ENCODE data around the gene BRF1.
"Not testable (repeated sequence)": the region's sequence is repeated elsewhere in the genome, so short reads cannot be mapped to it uniquely, and the experiment has no call there.

BRF1 gene

DNA sequence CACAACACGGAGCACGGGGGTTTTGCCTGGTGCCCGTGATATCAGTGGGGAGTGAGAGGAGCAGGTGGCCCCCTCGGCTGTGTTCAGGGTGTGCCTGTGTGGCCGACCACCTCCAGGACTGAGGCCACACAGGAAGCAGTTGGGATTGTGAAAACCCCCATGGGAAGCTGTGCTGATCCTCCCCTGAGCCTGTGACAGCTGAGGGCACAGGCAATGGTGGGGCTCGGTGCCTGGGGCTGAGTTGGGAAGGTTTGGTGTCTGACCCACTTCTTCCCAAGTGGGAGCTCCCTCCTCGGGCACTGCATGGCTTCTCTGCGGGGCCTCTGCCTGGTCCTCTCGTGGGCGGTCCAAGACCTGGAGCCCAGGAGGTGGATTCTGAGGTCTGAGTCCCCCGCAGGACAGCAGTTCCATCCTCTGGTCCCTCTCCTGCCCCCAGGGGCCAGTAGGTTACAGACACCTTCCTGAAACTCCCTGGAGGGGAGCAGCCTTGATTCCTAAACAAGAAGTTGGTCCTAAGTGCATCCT, 31.6 kb upstream of the BRF1 start:
- no peak for DNase-seq

GRCh38 chr14:105331575-105332349, 31.0 kb upstream of the BRF1 start:
- DNase-seq: no peak

GRCh38 chr14:105330491-105330895, 29.7 kb upstream of the BRF1 start:
- DNase-seq: no peak

DNA sequence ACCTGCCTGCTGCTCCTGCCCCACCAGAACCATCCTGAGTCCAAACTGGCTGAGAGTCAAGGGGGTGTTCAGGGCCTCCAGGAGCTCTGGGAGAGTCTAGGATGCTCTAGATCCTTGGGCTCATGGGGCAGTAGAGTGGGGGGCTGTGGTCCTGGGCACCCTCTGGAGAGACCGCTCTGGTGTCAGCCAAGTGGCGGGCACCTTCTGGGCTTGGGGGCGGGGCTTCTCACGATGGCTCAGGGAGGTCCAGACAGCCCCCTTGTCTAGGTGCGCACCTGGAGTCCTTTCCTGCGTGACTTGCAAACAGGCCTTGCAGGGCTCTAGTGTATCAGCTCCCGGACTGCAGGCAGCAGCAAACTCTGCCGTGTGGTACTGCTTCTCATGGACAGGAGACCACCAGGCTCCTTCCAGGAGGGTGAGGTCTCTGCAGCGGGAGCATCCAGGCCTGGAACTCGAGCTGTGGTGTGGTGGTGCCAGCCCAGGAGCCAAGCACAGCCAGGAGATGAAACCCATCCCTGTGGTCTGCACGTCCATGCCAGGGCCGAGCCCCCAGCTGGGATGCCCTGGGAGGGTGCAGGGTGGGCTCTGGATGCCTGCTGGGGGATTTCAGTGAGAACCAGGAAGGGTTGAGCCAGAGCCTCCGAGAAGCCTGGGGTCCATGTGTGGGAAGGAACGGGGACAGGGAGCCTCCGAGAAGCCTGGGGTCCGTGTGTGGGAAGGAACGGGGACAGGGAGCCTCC, 28.8 kb upstream of the BRF1 start:
- no peak for DNase-seq

DNA sequence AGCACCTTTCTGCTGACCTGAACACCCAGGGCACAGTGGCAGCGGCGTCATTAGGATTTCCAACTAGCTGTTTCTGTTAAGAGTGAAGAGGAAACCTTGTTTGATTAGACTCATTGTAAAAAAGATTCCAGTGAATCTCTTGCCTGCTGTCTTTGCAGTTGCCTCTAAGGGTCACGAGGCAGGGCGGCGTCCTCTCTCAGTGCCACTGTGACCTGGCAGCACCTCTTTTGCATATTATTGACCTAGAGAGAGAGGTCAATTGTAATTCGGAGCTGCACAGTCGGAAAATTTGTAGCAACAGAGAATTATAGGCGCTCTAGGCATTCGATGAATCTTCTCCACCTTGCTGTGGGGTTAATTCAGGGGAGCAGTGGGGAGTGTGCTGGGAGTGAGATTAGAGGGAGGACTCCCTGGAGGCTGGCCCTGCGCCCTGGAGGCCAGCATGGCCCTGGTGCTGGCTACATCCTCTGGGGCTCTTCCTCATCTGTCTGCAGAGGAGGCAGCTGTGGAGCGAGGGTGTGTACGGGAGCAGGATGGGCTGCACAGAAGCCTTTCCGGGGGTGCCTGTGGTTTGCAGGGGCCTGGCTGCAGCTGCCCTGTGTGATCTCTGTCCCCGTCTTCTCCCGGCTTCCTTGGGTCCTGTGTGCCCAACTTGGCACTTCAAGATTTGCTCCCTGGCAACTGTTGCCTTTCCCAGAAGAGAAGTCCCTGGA, 28.0 kb upstream of the BRF1 start:
- no peak for DNase-seq

DNA sequence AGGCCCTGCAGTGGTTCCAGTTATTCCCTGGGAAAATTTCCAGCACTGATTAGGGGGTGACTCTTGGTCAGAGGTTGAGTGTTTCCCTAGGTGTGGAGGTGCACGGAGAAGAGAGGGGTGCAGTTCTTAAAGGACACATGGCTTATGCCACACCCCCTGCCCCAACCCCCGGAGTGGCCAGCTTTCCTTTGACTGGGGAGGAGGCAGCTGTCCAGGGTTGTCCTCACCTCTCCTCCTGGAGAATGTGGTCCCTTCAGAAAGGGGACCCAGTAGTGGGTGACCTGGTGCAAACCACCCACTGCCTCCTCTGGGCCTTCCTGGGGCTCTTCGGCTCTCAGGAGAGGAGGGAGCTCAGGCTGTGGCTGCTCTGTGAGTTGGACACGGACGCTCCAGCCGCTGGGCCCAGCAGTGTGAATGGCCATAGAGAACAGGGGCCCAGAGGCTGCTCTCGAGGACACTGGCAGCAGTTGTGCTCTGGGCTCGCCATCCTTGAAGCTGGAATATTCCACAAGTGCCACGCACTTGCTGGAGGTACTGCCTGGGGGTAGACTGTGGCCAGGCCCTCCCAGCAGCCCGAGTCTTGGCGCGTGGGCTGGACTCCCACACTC, 27.4 kb upstream of the BRF1 start:
- no peak for DNase-seq

DNA sequence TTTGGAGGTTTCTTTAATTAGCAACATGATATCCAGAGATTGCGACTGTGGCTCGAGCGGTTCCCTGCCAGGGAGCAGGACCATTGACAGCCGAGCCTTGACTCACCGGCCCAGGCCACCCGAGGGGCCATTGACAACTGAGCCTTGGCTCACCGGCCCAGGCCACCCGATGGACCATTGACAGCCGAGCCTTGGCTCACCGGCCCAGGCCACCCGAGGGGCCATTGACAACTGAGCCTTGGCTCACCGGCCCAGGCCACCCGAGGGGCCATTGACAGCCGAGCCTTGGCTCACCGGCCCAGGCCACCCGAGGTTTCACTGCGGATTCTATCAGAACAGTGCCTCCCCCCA, 26.9 kb upstream of the BRF1 start:
- DNase-seq: not testable (repeated sequence)

DNA sequence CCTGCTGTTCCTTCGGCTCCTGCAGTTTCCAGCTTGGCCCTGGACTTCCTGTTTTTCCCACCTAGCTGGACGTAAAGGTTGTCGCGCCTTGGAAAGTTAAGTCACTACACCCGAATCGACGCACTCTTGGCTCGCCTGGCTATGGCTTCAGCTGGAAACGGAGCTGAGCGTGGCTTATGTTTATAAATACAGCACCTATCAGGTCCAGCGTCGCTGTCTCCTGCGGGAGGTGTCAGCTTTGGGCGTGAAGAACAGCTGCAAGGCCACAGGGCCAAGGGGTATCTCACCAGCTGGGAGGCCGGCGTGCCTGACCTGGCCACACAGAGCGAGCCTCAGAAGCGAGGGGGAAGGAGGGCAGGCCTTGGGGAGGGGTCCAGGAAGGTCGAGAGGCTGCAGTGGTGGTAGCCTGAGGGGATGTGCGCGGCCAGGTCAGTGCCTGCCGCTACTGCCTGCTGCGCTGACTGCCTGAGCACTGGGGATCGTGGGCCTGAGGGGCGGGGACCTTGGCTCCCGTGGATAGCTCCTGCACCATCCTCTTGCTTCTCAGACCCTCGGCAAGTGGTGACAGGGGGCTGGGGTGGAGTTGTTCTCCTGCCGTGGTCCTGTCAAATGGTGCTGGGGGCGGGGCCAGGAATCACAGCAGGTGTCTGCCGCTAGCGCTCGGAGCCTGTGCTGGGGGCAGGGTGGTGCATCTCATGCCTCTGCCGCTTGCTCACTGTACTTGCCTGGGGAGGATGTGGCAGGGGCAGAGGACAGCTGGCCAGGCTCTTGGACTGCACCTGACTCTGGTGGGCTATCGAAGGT, 26.3 kb upstream of the BRF1 start:
- no peak for DNase-seq

GRCh38 chr14:105326568-105326867, 25.7 kb upstream of the BRF1 start:
- no peak for DNase-seq

DNA sequence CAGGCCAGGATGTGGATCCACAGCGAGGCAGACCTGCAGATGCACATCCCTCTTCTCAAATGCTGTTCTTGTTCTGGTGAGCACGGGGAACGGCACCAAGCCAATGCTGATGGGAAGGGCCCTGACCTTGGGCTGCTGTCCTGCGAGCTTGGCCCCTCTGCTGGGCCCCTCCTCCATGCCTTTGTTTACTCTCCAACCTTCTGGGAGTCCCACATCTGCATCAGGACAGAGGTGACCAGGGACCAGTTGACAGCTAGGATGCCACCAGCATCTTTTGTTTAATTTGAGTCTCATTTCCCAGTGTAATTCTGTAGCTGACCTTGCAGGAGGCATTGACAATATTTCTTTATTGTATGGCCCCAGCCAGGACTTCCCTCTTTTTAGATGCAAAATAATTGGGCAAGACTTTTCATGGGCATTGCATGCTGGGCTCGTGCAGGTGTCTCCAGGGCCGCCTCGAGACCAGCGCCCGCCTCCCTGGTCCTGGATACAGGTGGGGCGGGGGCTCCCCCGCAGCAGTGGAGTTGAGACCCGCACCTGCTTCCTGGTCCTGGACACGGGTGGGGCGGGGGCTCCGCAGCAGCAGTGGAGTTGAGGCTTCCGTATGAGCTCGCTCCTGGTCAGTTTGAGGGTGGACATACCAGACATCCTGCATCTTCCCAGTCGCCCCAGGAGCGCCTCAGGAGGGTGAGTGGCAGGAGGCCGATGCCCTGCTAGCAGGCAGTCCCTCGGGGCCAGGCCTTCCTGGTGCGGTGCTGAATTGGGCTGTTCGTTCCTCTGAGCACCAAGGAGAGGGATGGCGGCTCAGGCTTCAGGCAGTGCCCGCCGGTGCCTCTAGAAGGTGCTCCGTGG, 25.1 kb upstream of the BRF1 start:
- no peak for DNase-seq

- peak; percentile 24 for DNase-seq
These were observed 24.5 kb upstream of the BRF1 start for GRCh38 chr14:105325303-105325702.

GRCh38 chr14:105324871-105325270, 24.1 kb upstream of the BRF1 start:
- DNase-seq: no peak

GRCh38 chr14:105324080-105324778, 23.4 kb upstream of the BRF1 start:
- DNase-seq: peak; percentile 30

DNA sequence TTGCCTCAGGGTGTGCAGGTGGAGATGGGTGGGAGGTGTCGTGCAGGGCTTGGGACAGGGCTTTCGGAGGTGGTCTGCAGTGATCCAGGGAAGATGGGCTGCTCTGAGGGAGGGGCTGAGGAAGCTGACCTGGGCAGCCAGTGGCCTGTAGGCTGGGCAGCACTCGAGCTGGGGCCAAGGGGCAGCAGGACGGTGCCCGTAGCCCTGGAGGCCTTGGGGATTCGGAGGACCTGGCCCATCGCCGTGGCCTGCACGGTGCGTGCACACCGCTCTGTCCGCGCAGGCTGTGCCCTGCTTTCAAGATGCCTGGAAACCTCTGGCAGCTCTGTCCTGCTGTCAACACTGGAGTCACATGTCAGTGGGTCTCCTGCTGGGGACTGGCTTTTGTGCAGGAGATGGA, 22.9 kb upstream of the BRF1 start:
- no peak for DNase-seq

GRCh38 chr14:105322791-105323556, 22.2 kb upstream of the BRF1 start:
- no peak for DNase-seq

DNA sequence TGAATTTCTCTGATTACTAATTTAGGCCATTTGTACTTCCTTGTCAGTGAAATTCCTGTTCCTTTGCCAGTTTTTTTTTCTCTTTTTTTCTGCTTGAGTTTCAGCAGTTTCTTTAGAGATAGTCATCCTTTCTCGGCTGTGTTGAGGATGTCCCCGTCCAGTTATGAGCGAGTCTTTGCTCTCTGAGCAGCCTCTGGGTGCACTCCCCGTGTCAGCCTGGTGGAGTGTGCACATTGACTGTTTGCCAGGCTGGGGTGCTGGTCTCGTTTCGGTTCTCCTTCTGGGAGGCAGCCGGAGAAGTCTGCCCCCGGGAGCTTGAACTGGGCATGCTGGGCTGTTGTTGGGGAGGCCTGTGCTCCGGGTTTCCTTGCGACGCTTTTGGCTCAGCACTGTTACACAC, 16.7 kb upstream of the BRF1 start:
- no peak for DNase-seq

DNA sequence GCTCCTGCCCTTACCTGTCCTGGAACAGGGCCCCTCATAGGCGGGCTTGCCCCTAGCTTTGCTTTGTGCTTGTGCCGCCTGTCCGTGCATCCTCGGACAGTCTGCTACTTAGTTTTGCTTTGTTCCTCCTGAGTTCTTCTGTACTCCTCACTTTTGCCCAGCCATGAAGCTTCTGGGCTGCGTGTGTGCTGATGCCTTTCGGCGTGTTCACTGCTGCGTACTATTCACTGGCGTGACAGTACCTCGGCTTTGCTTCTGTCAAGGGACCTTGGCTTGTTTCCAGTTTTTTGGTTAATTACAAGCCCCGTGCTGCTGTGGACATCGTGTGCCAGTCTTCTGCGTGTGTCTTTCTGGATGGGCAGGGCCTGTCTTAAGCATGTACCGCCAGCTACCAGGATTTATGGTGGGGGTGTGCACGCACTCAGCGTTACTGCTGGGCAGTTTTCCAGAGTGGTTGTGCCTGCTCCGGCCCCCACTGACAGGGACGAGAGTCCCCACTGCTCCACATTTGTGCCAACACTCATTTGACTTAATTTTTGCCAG, 16.2 kb upstream of the BRF1 start:
- DNase-seq: no peak

DNA sequence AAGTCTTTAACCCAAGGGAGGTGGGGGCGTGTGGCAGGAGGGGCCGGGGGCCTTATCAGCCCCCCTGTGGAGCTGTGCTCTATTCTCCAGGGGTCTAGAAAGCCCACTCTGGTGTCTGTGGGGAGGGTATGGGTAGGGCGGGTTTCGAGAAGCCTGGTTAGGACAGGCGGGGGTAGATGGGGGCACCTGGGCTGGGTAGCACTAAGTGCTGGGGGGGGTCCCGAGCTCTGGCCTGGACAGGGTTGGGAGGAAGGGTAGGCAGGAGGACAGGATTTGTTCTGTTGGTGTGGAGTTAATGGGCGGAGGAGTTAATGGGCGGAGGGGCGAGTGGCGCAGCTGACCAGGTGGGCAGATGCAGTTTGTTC, 15.8 kb upstream of the BRF1 start:
- no peak for DNase-seq

- no peak for DNase-seq
These were observed 15.3 kb upstream of the BRF1 start for GRCh38 chr14:105315941-105316576.

Measured in SHP77 treated with DMSO at 0.1 percent for 48 hours (cell line).